H1 (cell line): Measurements from ENCODE around the gene CRABP1. TPM values are rescaled to one million over a fixed set of nuclear protein-coding genes. Genes with fewer than 3 reads are reported as not detected.

Experiments
- CTCF ChIP-seq, 3 experiments: IDR thresholded peaks; 1 replicate in 2 of 3; 2 replicates in 1 of 3; pipeline versions ENCODE4 v1.5.1 to v1.6.1; 2011; ENCODE audit warnings: low read length in 3 of 3, mild to moderate bottlenecking in 3 of 3, inconsistent platforms in 2 of 3, low read depth in 1 of 3, moderate library complexity in 1 of 3; ENCODE audit not compliant: insufficient read depth in 1 of 3; ENCODE audit errors: control extremely low read depth in 1 of 3
- RNF2 ChIP-seq: fragments of 200-900, 300-1000 bp; sonication (generic); IDR thresholded peaks from 2 replicates; pipeline ENCODE4 v1.7.1; 2016; ENCODE audit warnings: borderline replicate concordance, low read depth, mild to moderate bottlenecking, antibody characterized with exemption, low read length; ENCODE audit not compliant: poor library complexity, severe bottlenecking; ENCODE audit errors: missing control alignments
- TBP ChIP-seq: IDR thresholded peaks from 2 replicates; pipeline ENCODE4 v1.6.1; 2011; ENCODE audit warnings: low read depth, low read length, improper control_type of control experiment
- USF2 ChIP-seq: IDR thresholded peaks from 2 replicates; pipeline ENCODE4 v1.6.1; 2011; ENCODE audit warnings: low read length, improper control_type of control experiment
- polyA plus RNA-seq, 7 experiments: library from polyadenylated mRNA; depleted of rRNA in 3 of 7; stranded (reverse) in 5 of 7; unstranded in 2 of 7; fragments of >200 nt in 5 of 7; fragments of 200-250 nt in 2 of 7; gene quantifications; 1 replicate in 5 of 7; 2 replicates in 1 of 7; 4 replicates in 1 of 7; pipeline versions ENCODE4 v1.2.1 to v1.2.3, GENCODE V29; 2011 to 2013; ENCODE audit warnings: missing spikeins in 2 of 7, mixed read lengths in 2 of 7
- total RNA-seq: library from RNA; stranded (reverse); fragmentation: NEBNext Ultra II Directional; extraction: Animal tissue kit (Norgen Biotek cat#: 25700); gene quantifications from 2 replicates; pipeline ENCODE4 v1.2.1, GENCODE V29; 2021

CRABP1 gene
- total and polyA plus RNA-seq, 2 of the 8 experiments (the other 6 are each of a cell fraction or from before 2014, with no cell fraction given), result 385 to 655 TPM

- TF ChIP-seq RNF2, result no peak
- TF ChIP-seq CTCF (IDR thresholded peaks at IDR 0.05; ENCODE audit: control extremely low read depth in 1 of 3, insufficient read depth in 1 of 3, low read depth in 1 of 3, low read length in 3 of 3), result no peak
- TF ChIP-seq USF2, result no peak
- no peak for TF ChIP-seq TBP
Observed at GRCh38 chr15:78394026-78394425, 53.9 kb downstream of the CRABP1 start (continued).
